GM18511 (cell line): Measurements from ENCODE around the gene TIGD2.

Experiments used
- ATAC-seq: cut with Tn5 transposase; IDR thresholded peaks from one replicate; pipeline ENCODE4 v1.9.1; 2021; ENCODE audit warnings: mild to moderate bottlenecking, moderate library complexity; ENCODE audit not compliant: unreplicated experiment

TIGD2 gene

GRCh38 chr4:89160806-89161205 is 49.5 kb downstream of the TIGD2 start:
- no peak for ATAC-seq

- ATAC-seq: no peak
Observed at GRCh38 chr4:89161841-89162240, 50.5 kb downstream of the TIGD2 start.

- ATAC-seq: no peak
Observed at GRCh38 chr4:89162496-89162895, 51.2 kb downstream of the TIGD2 start.

- ATAC-seq: no peak
Observed at GRCh38 chr4:89162987-89163386, 51.7 kb downstream of the TIGD2 start.

GRCh38 chr4:89164400-89164799 is 53.1 kb downstream of the TIGD2 start:
- no peak for ATAC-seq
